HG03159 (cell line): ENCODE measurements around the gene CCDC167.
A peak's percentile ranks its signal among the peaks of the same experiment; 100 is the strongest.

Experiments
- ATAC-seq: cut with Tn5 transposase; IDR thresholded peaks from one replicate; pipeline ENCODE4 v1.9.1; 2021; ENCODE audit warnings: mild to moderate bottlenecking, moderate library complexity; ENCODE audit not compliant: unreplicated experiment

The CCDC167 gene

DNA sequence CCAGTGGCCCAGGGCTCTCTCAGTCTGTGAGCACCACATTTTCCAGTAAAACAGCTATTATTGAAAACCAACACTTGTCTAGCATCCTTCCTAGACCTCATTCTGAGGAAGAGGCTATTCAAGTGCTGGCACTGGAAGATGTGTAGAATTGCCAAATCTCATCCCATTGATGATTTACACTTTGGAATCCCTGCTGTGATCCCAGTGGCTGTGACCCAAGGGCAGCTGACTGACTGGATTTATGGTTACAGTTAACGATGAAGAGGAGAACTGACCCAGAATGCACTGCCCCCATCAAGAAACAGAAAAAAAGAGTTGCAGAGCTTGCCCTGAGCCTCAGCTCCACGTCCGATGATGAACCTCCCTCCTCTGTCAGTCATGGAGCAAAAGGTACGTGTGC is 64.3 kb downstream of the CCDC167 start:
- no peak for ATAC-seq

- peak; percentile 21 for ATAC-seq
Measured at GRCh38 chr6:37433657-37434271, 65.9 kb downstream of the CCDC167 start.
